Measurements from ENCODE around the gene ZNF784. TPM values are rescaled to one million over a fixed set of nuclear protein-coding genes. Genes with fewer than 3 reads are reported as not detected.

The ZNF784 gene
- total and polyA plus RNA-seq, 9 of the 15 experiments (the other 6 are each of a cell fraction or from before 2014, with no cell fraction given), result 0.14 to 6.1 (median 2.1) TPM

GRCh38 chr19:55580628-55581144 is 43.7 kb downstream of the ZNF784 start, which contains the start of gene ZNF579 (continued):
- TF ChIP-seq ZFP91 (CRISPR knock-in tag; IDR thresholded peaks at IDR 0.05) (peak; percentile 48; the same call in 1 of the 2 replicates), KDM5B (IDR thresholded peaks at IDR 0.05; ENCODE audit: insufficient replicate concordance, low read depth, low read length) (peak; percentile 19), PHF21A (IDR thresholded peaks at IDR 0.05; ENCODE audit: borderline replicate concordance, low read depth) (no peak), RBFOX2 (IDR thresholded peaks at IDR 0.05; ENCODE audit: low read depth, low read length) (peak; percentile 62), RBBP5 (IDR thresholded peaks at IDR 0.05; ENCODE audit: borderline replicate concordance, insufficient read depth, low read length, poor library complexity, severe bottlenecking) (peak; percentile 62), USF2 (CRISPR knock-in tag; IDR thresholded peaks at IDR 0.05) (no peak), CBX5 (IDR thresholded peaks at IDR 0.05; ENCODE audit: borderline replicate concordance, low read depth) (peak; percentile 28; the same call in 1 of the 2 replicates), ELK3 (CRISPR knock-in tag; IDR thresholded peaks at IDR 0.05) (no peak), ZBTB49 (CRISPR knock-in tag; IDR thresholded peaks at IDR 0.05; ENCODE audit: borderline replicate concordance) (no peak), ZNF764 (CRISPR knock-in tag; IDR thresholded peaks at IDR 0.05; ENCODE audit: low read depth) (no peak), ZNF740 (CRISPR knock-in tag; IDR thresholded peaks at IDR 0.05) (peak; percentile 80), ZNF740 (tag; IDR thresholded peaks at IDR 0.05) (peak in 1 of 2 experiments; percentile 64; a peak in 1 of 4 replicates), JUN (IDR thresholded peaks at IDR 0.05; ENCODE audit: borderline replicate concordance, low read depth, low read length) (no peak), JUN (CRISPR knock-in tag; IDR thresholded peaks at IDR 0.05; ENCODE audit: borderline replicate concordance) (no peak), TRIM24 (IDR thresholded peaks at IDR 0.05) (peak in 1 of 2 experiments; percentile 91; a peak in 2 of 4 replicates), IRF2 (CRISPR knock-in tag; IDR thresholded peaks at IDR 0.05) (no peak), ZFX (CRISPR knock-in tag; IDR thresholded peaks at IDR 0.05) (peak; percentile 45; the same call in 1 of the 2 replicates), MBD2 (IDR thresholded peaks at IDR 0.05; ENCODE audit: borderline replicate concordance, low read depth) (peak; percentile 36; the same call in 1 of the 2 replicates), POLR2AphosphoS5 (IDR thresholded peaks at IDR 0.05; ENCODE audit: control insufficient read depth, insufficient read depth, low read depth, low read length) (peak; percentile 42; the same call in 1 of the 2 replicates), ZNF124 (CRISPR knock-in tag; IDR thresholded peaks at IDR 0.05) (no peak), BACH1 (tag; IDR thresholded peaks at IDR 0.05) (0 out of 2 replicates have a peak, but pooled peaks have one; percentile 22)

Measured in K562 (cell line).